CD4-positive, alpha-beta T cell (primary cell): Measurements from ENCODE around the gene RHBDL3. TPM values are rescaled to one million over a fixed set of nuclear protein-coding genes. Genes with fewer than 3 reads are reported as not detected.

Source experiments
- ATAC-seq: fragments of 200-7000 bp; cut with Tn5 transposase; one replicate; pipeline ENCODE4 v1.10.0; 2022; ENCODE audit warnings: mild to moderate bottlenecking; ENCODE audit not compliant: poor library complexity
- CTCF ChIA-PET: fragments of 350-600 bp; sonication (Branson Sonifier 250); formaldehyde crosslinking; loops from one replicate; lab custom pipeline; 2021; ENCODE audit warnings: antibody characterized with exemption, inconsistent platforms; lab: Charles Lee
- POLR2A ChIA-PET: fragments of 350-600 bp; sonication (Branson Sonifier 250); formaldehyde crosslinking; loops from one replicate; lab custom pipeline; 2021; ENCODE audit warnings: antibody characterized with exemption, inconsistent platforms; lab: Charles Lee
- DNase-seq, 14 experiments: peaks; one replicate each; pipeline ENCODE4 v3.0.0-alpha.2; 2013 to 2020; ENCODE audit warnings: mixed read lengths in 2 of 14
- H3K27ac ChIP-seq, 2 donors: one replicate each; pipeline versions ENCODE4 v1.5.1 to v1.7.0; 2013; ENCODE audit warnings: low read length in 2 of 2, low read depth in 1 of 2, mild to moderate bottlenecking in 1 of 2
- H3K27me3 ChIP-seq, 2 experiments: 1 replicate in 1 of 2; 2 replicates in 1 of 2; pipeline versions ENCODE4 v1.6.1 to v1.7.0; 2013; ENCODE audit warnings: low read length in 2 of 2, control low read depth in 1 of 2, mild to moderate bottlenecking in 1 of 2, moderate library complexity in 1 of 2; ENCODE audit not compliant: insufficient read depth in 2 of 2, control insufficient read depth in 1 of 2
- H3K36me3 ChIP-seq: one replicate; pipeline ENCODE4 v1.6.1; 2013; ENCODE audit warnings: low read length, control low read depth; ENCODE audit not compliant: insufficient read depth
- H3K4me1 ChIP-seq: one replicate; pipeline ENCODE4 v1.6.1; 2013; ENCODE audit warnings: low read length, control low read depth; ENCODE audit not compliant: insufficient read depth
- H3K4me3 ChIP-seq: one replicate; pipeline ENCODE4 v1.5.1; 2013; ENCODE audit warnings: mild to moderate bottlenecking, low read length, moderate library complexity
- H3K9me3 ChIP-seq, 2 experiments: 1 replicate in 1 of 2; 2 replicates in 1 of 2; pipeline versions ENCODE4 v1.6.1 to v1.7.0; 2013; ENCODE audit warnings: low read length in 2 of 2, mild to moderate bottlenecking in 2 of 2, control low read depth in 1 of 2, moderate library complexity in 1 of 2; ENCODE audit not compliant: control insufficient read depth in 1 of 2, insufficient read depth in 1 of 2
- H3K27ac Mint-ChIP-seq: one replicate; pipeline ENCODE4 v1.8.0; 2020; ENCODE audit warnings: mixed read lengths
- H3K27me3 Mint-ChIP-seq: one replicate; pipeline ENCODE4 v1.8.0; 2021; ENCODE audit warnings: mixed read lengths
- H3K36me3 Mint-ChIP-seq: one replicate; pipeline ENCODE4 v1.8.0; 2021; ENCODE audit warnings: low read depth, mixed read lengths
- H3K4me1 Mint-ChIP-seq: one replicate; pipeline ENCODE4 v1.8.0; 2021; ENCODE audit warnings: low read depth, mixed read lengths
- H3K4me3 Mint-ChIP-seq: one replicate; pipeline ENCODE4 v1.8.0; 2020; ENCODE audit warnings: mild to moderate bottlenecking, mixed read lengths
- H3K9me3 Mint-ChIP-seq: one replicate; pipeline ENCODE4 v1.8.0; 2020; ENCODE audit warnings: mixed read lengths
- CTCF ChIP-seq: fragments of 200-600 bp; IDR thresholded peaks from one replicate; pipeline ENCODE4 v1.8.0; 2022; ENCODE audit warnings: antibody characterized with exemption, mild to moderate bottlenecking
- intact Hi-C, 2 experiments: fragments of 100-400 bp; cut with DNase I in 1 of 2; cut with micrococcal nuclease in 1 of 2; formaldehyde crosslinking; loops; one replicate each; pipeline versions ENCODE4 v1.15.1 to v1.9.0; 2023 to 2025; cut with DNase I, micrococcal nuclease
- total RNA-seq, 174 experiments: library from RNA in 2 of 174; stranded (reverse) in 2 of 174; gene quantifications; one replicate each; pipeline ENCODE4 v1.2.3 and lab custom pipeline; 2021 to 2026

RHBDL3 gene
- total RNA-seq, 2 experiments from 2014 or later = 0.08 TPM; not detected in 1

- Histone ChIP-seq H3K4me1 (no peaks in the 10 kb centered on the region), H3K4me3 (no peak overlapping the region), H3K36me3 (no peaks in the 10 kb centered on the region), H3K9me3 (peaks cover 5 to 8% of the 10 kb centered on the region in 2 experiments), H3K27ac (no peak overlapping the region), H3K27me3 (no peaks in the 10 kb centered on the region)
- TF ChIP-seq CTCF = no peak
- no peak for DNase-seq
- intact Hi-C loops = no loop called here
- H3K27ac Mint-ChIP-seq = no peak overlapping the region
- peaks cover 41% of the 10 kb centered on the region for H3K27me3 Mint-ChIP-seq
- ATAC-seq = no peak
- no peaks in the 10 kb centered on the region for H3K9me3 Mint-ChIP-seq
- no peaks in the 10 kb centered on the region for H3K36me3 Mint-ChIP-seq
- no peaks in the 10 kb centered on the region for H3K4me1 Mint-ChIP-seq
- ChIA-PET POLR2A (no interaction called here), CTCF (no interaction called here)
- no peak overlapping the region for H3K4me3 Mint-ChIP-seq
Measured at GRCh38 chr17:32256701-32257019, 9.0 kb upstream of the RHBDL3 start.

GRCh38 chr17:32258383-32259140 is 7.1 kb upstream of the RHBDL3 start:
- Mint-ChIP-seq H3K9me3 (no peaks in the 10 kb centered on the region), H3K27ac (no peak overlapping the region), H3K36me3 (no peaks in the 10 kb centered on the region), H3K4me1 (no peaks in the 10 kb centered on the region), H3K4me3 (no peak overlapping the region), H3K27me3 (peaks cover 53% of the 10 kb centered on the region)
- ChIA-PET CTCF (interaction anchor here (0.8 kb wide), 1 partner anchor 60 kb away, joined by 4 read pairs; no protein-coding TSS in a partner anchor), POLR2A (interaction anchor here (0.8 kb wide), 1 partner anchor 8 kb away, joined by 4 read pairs; no protein-coding TSS in a partner anchor)
- no peak overlapping the region for H3K27ac ChIP-seq
- H3K4me1 ChIP-seq = no peaks in the 10 kb centered on the region
- H3K36me3 ChIP-seq = no peaks in the 10 kb centered on the region
- no peak overlapping the region for H3K4me3 ChIP-seq
- TF ChIP-seq CTCF = no peak
- ATAC-seq (no peak), DNase-seq (no peak)
- peaks cover 0 to under 1% of the 10 kb centered on the region in 2 experiments for H3K9me3 ChIP-seq
- intact Hi-C loops = no loop called here
- peaks cover 0 to 1% of the 10 kb centered on the region in 2 experiments for H3K27me3 ChIP-seq

GRCh38 chr17:32259586-32259985 is 6.0 kb upstream of the RHBDL3 start:
- Mint-ChIP-seq H3K27ac (no peak overlapping the region), H3K4me3 (no peak overlapping the region), H3K4me1 (peaks cover 5% of the 10 kb centered on the region), H3K36me3 (no peaks in the 10 kb centered on the region), H3K27me3 (peaks cover 63% of the 10 kb centered on the region), H3K9me3 (no peaks in the 10 kb centered on the region)
- ATAC-seq (no peak), DNase-seq (no peak)
- H3K36me3 ChIP-seq = no peaks in the 10 kb centered on the region
- ChIA-PET CTCF (no interaction called here), POLR2A (no interaction called here)
- H3K9me3 ChIP-seq = no peaks in the 10 kb centered on the region
- TF ChIP-seq CTCF = no peak
- no peaks in the 10 kb centered on the region for H3K4me1 ChIP-seq
- no peak overlapping the region for H3K27ac ChIP-seq
- H3K27me3 ChIP-seq = peaks cover 0 to 10% of the 10 kb centered on the region in 2 experiments
- intact Hi-C loops = no loop called here
- H3K4me3 ChIP-seq = no peak overlapping the region
